K562 (cell line): ENCODE measurements around the gene RSPH1. TPM values are rescaled to one million over a fixed set of nuclear protein-coding genes. Genes with fewer than 3 reads are reported as not detected.

Experiments used
- ATAC-seq: fragments of 200-7000 bp; cut with Tn5 transposase; 3 replicates; pipeline ENCODE4 v1.9.1; 2020; ENCODE audit warnings: moderate library complexity
- BruUV-seq: library from RNA; stranded (reverse); fragments of 400-500 nt; replicated peaks from 2 replicates; lab custom pipeline; 2021; lab: Mats Ljungman, UMichigan
- CTCF ChIA-PET: fragments of 300-600 bp; formaldehyde crosslinking; extraction: SDS; loops from one replicate; lab custom pipeline; 2021; ENCODE audit warnings: low intra/inter-chr PET ratio; lab: Yijun Ruan, JAX
- POLR2A ChIA-PET: fragments of 300-600, 350-650 bp; sonication (Branson Sonifier 250); formaldehyde crosslinking; extraction: SDS; loops from one replicate; lab custom pipeline; 2021; ENCODE audit warnings: antibody characterized with exemption, inconsistent platforms; lab: Yijun Ruan, JAX
- DNase-seq, 4 experiments: peaks; one replicate each; pipeline versions ENCODE4 v3.0.0 to v3.0.0-alpha.2; 2011 to 2018; ENCODE audit warnings: low spot score in 3 of 4, mixed read lengths in 3 of 4; ENCODE audit errors: extremely low read depth in 1 of 4
- FAIRE-seq: peaks from 2 replicates; lab custom pipeline; 2011; peaks lifted over from hg19 to GRCh38; lab: Jason Lieb, UNC
- H2AFZ ChIP-seq: 2 replicates; pipeline ENCODE4 v1.6.0; 2011; ENCODE audit warnings: low read depth, low read length, control low read depth, inconsistent platforms
- H3K27ac ChIP-seq: fragments of 200-600 bp; 3 replicates; pipeline ENCODE4 v1.8.0; 2011; ENCODE audit warnings: low read depth, mild to moderate bottlenecking, control low read depth, inconsistent platforms, low read length, moderate library complexity, mixed read lengths; ENCODE audit errors: extremely low read depth
- H3K27me3 ChIP-seq, 2 experiments: fragments of 300-600 bp in 1 of 2; 2 replicates in 1 of 2; 3 replicates in 1 of 2; pipeline versions ENCODE4 v1.6.0 to v1.8.0; 2011; ENCODE audit warnings: inconsistent platforms in 2 of 2, low read length in 2 of 2, mild to moderate bottlenecking in 1 of 2, mixed read lengths in 1 of 2, moderate library complexity in 1 of 2; ENCODE audit not compliant: control insufficient read depth in 2 of 2, insufficient read depth in 2 of 2
- H3K36me3 ChIP-seq: fragments of 300-600 bp; 3 replicates; pipeline ENCODE4 v1.8.0; 2011; ENCODE audit warnings: mild to moderate bottlenecking, low read length, inconsistent platforms; ENCODE audit not compliant: control insufficient read depth, insufficient read depth
- H3K4me1 ChIP-seq, 2 experiments: fragments of 200-600 bp in 1 of 2; replicated peaks in 1 of 2; 2 replicates in 1 of 2; 3 replicates in 1 of 2; pipeline versions ENCODE4 v1.5.1 to v1.8.0; 2011; ENCODE audit warnings: inconsistent platforms in 2 of 2, low read length in 2 of 2, mild to moderate bottlenecking in 1 of 2, mixed read lengths in 1 of 2, moderate library complexity in 1 of 2; ENCODE audit not compliant: control insufficient read depth in 2 of 2, insufficient read depth in 2 of 2
- H3K4me2 ChIP-seq: 2 replicates; pipeline ENCODE4 v1.6.1; 2011; ENCODE audit warnings: low read length, control low read depth, inconsistent platforms, mixed read lengths; ENCODE audit not compliant: insufficient read depth
- H3K4me3 ChIP-seq: fragments of 200-600 bp; sonication (generic), shearing (Covaris generic); 2 replicates; pipeline ENCODE4 v1.5.1; 2016; ENCODE audit warnings: control low read depth, inconsistent platforms
- H3K79me2 ChIP-seq: fragments of 200-600 bp; 3 replicates; pipeline ENCODE4 v1.8.0; 2011; ENCODE audit warnings: low read length, inconsistent platforms; ENCODE audit not compliant: control insufficient read depth, insufficient read depth
- H3K9ac ChIP-seq, 2 experiments: 2 replicates each; pipeline versions ENCODE4 v1.6.0 to v1.6.1; 2011; ENCODE audit warnings: low read depth in 2 of 2, low read length in 2 of 2, control low read depth in 1 of 2, inconsistent platforms in 1 of 2, mild to moderate bottlenecking in 1 of 2, mixed read lengths in 1 of 2; ENCODE audit not compliant: insufficient read depth in 1 of 2
- H3K9me1 ChIP-seq: one replicate; pipeline ENCODE4 v1.6.0; 2011; ENCODE audit warnings: inconsistent platforms, mild to moderate bottlenecking, low read length, moderate library complexity; ENCODE audit not compliant: control insufficient read depth, insufficient read depth
- H3K9me3 ChIP-seq: replicated peaks from 2 replicates; pipeline ENCODE4 v1.5.1; 2011; ENCODE audit warnings: low read depth, low read length, inconsistent platforms; ENCODE audit not compliant: control insufficient read depth, insufficient read depth
- H4K20me1 ChIP-seq: replicated peaks from 2 replicates; pipeline ENCODE4 v1.6.1; 2011; ENCODE audit warnings: low read length, inconsistent platforms, mixed read lengths; ENCODE audit not compliant: control insufficient read depth, insufficient read depth
- ARID3B ChIP-seq: fragments of 250-450 bp; sonication (Bioruptor Pico); IDR thresholded peaks from 2 replicates; pipeline ENCODE4 v1.4.0; 2020; ENCODE audit warnings: borderline replicate concordance
- ARNT ChIP-seq, 2 experiments: fragments of 450-650 bp; IDR thresholded peaks; 2 replicates each; pipeline ENCODE4 v1.6.1; 2016; ENCODE audit warnings: mild to moderate bottlenecking in 1 of 2
- BRF1 ChIP-seq: IDR thresholded peaks from 3 replicates; pipeline ENCODE4 v1.6.1; 2011; ENCODE audit warnings: borderline replicate concordance, mild to moderate bottlenecking; ENCODE audit not compliant: insufficient read length; ENCODE audit errors: extremely low read depth
- FOXA1 ChIP-seq: fragments of 450-650 bp; IDR thresholded peaks from 2 replicates; pipeline ENCODE4 v1.6.1; 2016; ENCODE audit warnings: mild to moderate bottlenecking, borderline replicate concordance
- FOXK1 ChIP-seq: sonication (generic); formaldehyde crosslinking; IDR thresholded peaks from 2 replicates; pipeline ENCODE4 v1.8.0; 2022; ENCODE audit warnings: missing genetic modification reagents, mild to moderate bottlenecking, borderline replicate concordance
- HLTF ChIP-seq: fragments of 450-650 bp; IDR thresholded peaks from 2 replicates; pipeline ENCODE4 v1.6.1; 2016
- JUN ChIP-seq, 2 experiments: sonication (generic) in 1 of 2; formaldehyde crosslinking in 1 of 2; IDR thresholded peaks; 2 replicates each; pipeline versions ENCODE4 v1.6.1 to v1.8.0; 2012 to 2022; ENCODE audit warnings: borderline replicate concordance in 2 of 2, mild to moderate bottlenecking in 2 of 2, improper control_type of control experiment in 1 of 2, low read depth in 1 of 2, low read length in 1 of 2, missing genetic modification reagents in 1 of 2
- KAT2B ChIP-seq: IDR thresholded peaks from one replicate; pipeline ENCODE4 v1.6.1; 2012; ENCODE audit warnings: low read depth, mild to moderate bottlenecking, control low read depth, inconsistent platforms, low read length, moderate library complexity
- SFPQ ChIP-seq: fragments of 200-400 bp; formaldehyde crosslinking; IDR thresholded peaks from 2 replicates; pipeline ENCODE4 v1.6.1; 2017; ENCODE audit warnings: mild to moderate bottlenecking, low read depth, low read length, moderate library complexity
- SMARCE1 ChIP-seq: fragments of 450-650 bp; IDR thresholded peaks from 2 replicates; pipeline ENCODE4 v1.7.1; 2016; ENCODE audit warnings: mild to moderate bottlenecking
- SRSF9 ChIP-seq: fragments of 200-400 bp; formaldehyde crosslinking; IDR thresholded peaks from 2 replicates; pipeline ENCODE4 v1.6.1; 2017; ENCODE audit warnings: low read depth, low read length, borderline replicate concordance
- SUPT5H ChIP-seq: fragments of 450-650 bp; IDR thresholded peaks from 2 replicates; pipeline ENCODE4 v1.6.1; 2016
- TEAD4 ChIP-seq, 2 experiments: sonication (generic) in 1 of 2; formaldehyde crosslinking in 1 of 2; IDR thresholded peaks; 2 replicates each; pipeline versions ENCODE4 v1.6.1 to v1.8.0; 2012 to 2022; ENCODE audit warnings: borderline replicate concordance in 1 of 2, inconsistent platforms in 1 of 2, low read length in 1 of 2, mild to moderate bottlenecking in 1 of 2, missing genetic modification reagents in 1 of 2
- ZNF785 ChIP-seq: fragments of 250-450 bp; sonication (Bioruptor Pico); IDR thresholded peaks from 2 replicates; pipeline ENCODE4 v1.4.0; 2020; ENCODE audit warnings: mild to moderate bottlenecking
- WGBS: fragments of 100-300 bp; shearing (Covaris generic); methylation state at CpG from one replicate; pipeline ENCODE4 v1.1.6; 2016; ENCODE audit warnings: low coverage, mixed read lengths; ENCODE audit not compliant: insufficient coverage; ENCODE audit errors: missing lambda C conversion rate; 5-methylcytosine and 5-hydroxymethylcytosine counted together
- in situ Hi-C: fragments of 300-500 bp; cut with MboI; formaldehyde crosslinking; loops from 4 replicates; pipeline ENCODE4 v1.15.0; 2018; ENCODE audit warnings: inconsistent platforms, mixed read lengths
- intact Hi-C: fragments of 100-400 bp; cut with micrococcal nuclease; formaldehyde crosslinking; loops from 2 replicates; pipeline ENCODE4 v1.14.2; 2022
- polyA plus RNA-seq, 8 experiments: library from polyadenylated mRNA; depleted of rRNA in 4 of 8; stranded (reverse) in 5 of 8; unstranded in 3 of 8; fragments of >200 nt; fragmentation: Nextera tagmentation in 2 of 8; fragmentation: Illumina TruSeq in 1 of 8; extraction: Ambion mirVana in 2 of 8; extraction: Trizol in 1 of 8; gene quantifications; 2 replicates each; pipeline versions ENCODE4 v1.2.1 to v1.2.3, GENCODE V29; 2011 to 2014; ENCODE audit warnings: inconsistent platforms in 1 of 8, missing spikeins in 1 of 8
- total RNA-seq, 7 experiments: library from RNA; depleted of rRNA in 6 of 7; stranded (reverse); fragments of >200 nt in 6 of 7; fragmentation: Illumina TruSeq in 2 of 7; extraction: Trizol in 2 of 7; gene quantifications; 2 replicates each; pipeline versions ENCODE4 v1.2.1 to v1.2.3, GENCODE V29; 2011 to 2021; ENCODE audit warnings: low replicate concordance in 1 of 7

Gene RSPH1
- total and polyA plus RNA-seq, 9 of the 15 experiments (the other 6 are each of a cell fraction or from before 2014, with no cell fraction given): 0.17 TPM; not detected in 8

GRCh38 chr21:42452401-42453223, 43.4 kb downstream of the RSPH1 start:
- Histone ChIP-seq H3K79me2 (no peaks in the 10 kb centered on the region), H3K27ac (no peak overlapping the region), H3K36me3 (no peaks in the 10 kb centered on the region), H2AFZ (no peak overlapping the region), H3K9me3 (no peaks in the 10 kb centered on the region), H3K9ac (no peak overlapping the region; a peak in 1 of 4 replicates), H3K9me1 (no peaks in the 10 kb centered on the region), H3K4me1 (peaks cover 0 to 8% of the 10 kb centered on the region in 2 experiments; a peak in 2 of 5 replicates), H3K4me2 (no peak overlapping the region), H3K27me3 (peaks cover 6 to 51% of the 10 kb centered on the region in 2 experiments; a peak in 4 of 5 replicates), H4K20me1 (no peaks in the 10 kb centered on the region), H3K4me3 (no peak overlapping the region)
- 19% methylated on average over 22 of the region's 22 CpGs for WGBS
- POLR2A ChIA-PET: interaction anchor here (0.6 kb wide), 1 partner anchor 70 kb away, joined by 3 read pairs; no protein-coding TSS in a partner anchor
- DNase-seq (no peak), FAIRE-seq (no peak), ATAC-seq (no peak)
- in situ Hi-C loops: no loop called here
- TF ChIP-seq SRSF9: no peak
- no peak for TF ChIP-seq JUN (IDR thresholded peaks at IDR 0.05; ENCODE audit: borderline replicate concordance, low read depth, low read length)
- TF ChIP-seq JUN (CRISPR knock-in tag; IDR thresholded peaks at IDR 0.05; ENCODE audit: borderline replicate concordance): no peak
- TF ChIP-seq SFPQ: no peak
- TF ChIP-seq KAT2B: no peak
- no peak for TF ChIP-seq FOXK1 (CRISPR knock-in tag)
- TF ChIP-seq ARNT (IDR thresholded peaks at IDR 0.05): no peak
- TF ChIP-seq ZNF785 (CRISPR knock-in tag): no peak
- TF ChIP-seq SUPT5H: no peak
- TF ChIP-seq ARID3B (CRISPR knock-in tag): no peak
- TF ChIP-seq BRF1: no peak
- TF ChIP-seq HLTF: no peak
- no peak for TF ChIP-seq TEAD4 (IDR thresholded peaks at IDR 0.05; ENCODE audit: low read length)
- no peak for TF ChIP-seq TEAD4 (CRISPR knock-in tag; IDR thresholded peaks at IDR 0.05; ENCODE audit: borderline replicate concordance)
- no peak for TF ChIP-seq SMARCE1
- no peak for TF ChIP-seq FOXA1
- BruUV-seq: no TSS peak
- intact Hi-C loops: loop anchor here (5.0 to 10.0 kb wide), 2 partner anchors 118 to 305 kb away; no protein-coding TSS in a partner anchor
- CTCF ChIA-PET: no interaction called here
